GM23338 (cell line): ENCODE data around the gene SPECC1. TPM values are rescaled to one million over a fixed set of nuclear protein-coding genes. Genes with fewer than 3 reads are reported as not detected.

Source experiments
- ATAC-seq: fragments of 200-7000 bp; cut with Tn5 transposase; 3 replicates; pipeline ENCODE4 v1.9.1; 2020
- DNase-seq: peaks from one replicate; pipeline ENCODE4 v3.0.0-alpha.2; 2015; ENCODE audit warnings: low spot score
- H2AFZ ChIP-seq: fragments of 200-600 bp; sonication (generic); 2 replicates; pipeline ENCODE4 v1.8.0; 2016; ENCODE audit warnings: antibody characterized with exemption, mild to moderate bottlenecking, moderate library complexity
- H3F3A ChIP-seq: fragments of 200-600 bp; sonication (generic); replicated peaks from 2 replicates; pipeline ENCODE4 v1.8.0; 2017; ENCODE audit warnings: antibody characterized with exemption, mixed run types, low read depth
- H3K27ac ChIP-seq: fragments of 200-600 bp; sonication (generic); 2 replicates; pipeline ENCODE4 v1.6.1; 2016; ENCODE audit warnings: low read depth
- H3K27me3 ChIP-seq: fragments of 200-600 bp; sonication (generic); 2 replicates; pipeline ENCODE4 v1.8.0; 2016; ENCODE audit warnings: mild to moderate bottlenecking, mixed run types, moderate library complexity; ENCODE audit not compliant: insufficient read depth
- H3K36me3 ChIP-seq: fragments of 200-600 bp; sonication (generic); 2 replicates; pipeline ENCODE4 v1.8.0; 2016; ENCODE audit warnings: mild to moderate bottlenecking; ENCODE audit not compliant: insufficient read depth
- H3K4me1 ChIP-seq: fragments of 200-600 bp; sonication (generic); 2 replicates; pipeline ENCODE4 v1.8.0; 2016; ENCODE audit warnings: mild to moderate bottlenecking, moderate library complexity; ENCODE audit not compliant: insufficient read depth
- H3K4me2 ChIP-seq: fragments of 200-600 bp; sonication (generic); 2 replicates; pipeline ENCODE4 v1.7.1; 2017; ENCODE audit warnings: mixed run types
- H3K4me3 ChIP-seq: fragments of 200-600 bp; sonication (generic); 2 replicates; pipeline ENCODE4 v1.6.1; 2016; ENCODE audit warnings: mixed run types
- H3K79me2 ChIP-seq: fragments of 200-600 bp; sonication (generic); replicated peaks from 2 replicates; pipeline ENCODE4 v1.8.0; 2017; ENCODE audit warnings: mild to moderate bottlenecking; ENCODE audit not compliant: insufficient read depth
- H3K9me2 ChIP-seq: fragments of 200-600 bp; sonication (generic); 2 replicates; pipeline ENCODE4 v1.8.0; 2017; ENCODE audit not compliant: insufficient read depth
- H4K20me1 ChIP-seq: fragments of 200-600 bp; sonication (generic); replicated peaks from 2 replicates; pipeline ENCODE4 v1.8.0; 2017; ENCODE audit warnings: mild to moderate bottlenecking; ENCODE audit not compliant: insufficient read depth
- H3K27ac Mint-ChIP-seq: 2 replicates; pipeline ENCODE4 v1.8.0; 2020; ENCODE audit warnings: inconsistent platforms, mild to moderate bottlenecking, moderate library complexity, mixed read lengths
- H3K27me3 Mint-ChIP-seq: 3 replicates; pipeline ENCODE4 v1.8.0; 2022; ENCODE audit warnings: low read depth, mild to moderate bottlenecking, moderate library complexity, mixed read lengths, inconsistent platforms; ENCODE audit not compliant: insufficient read depth, poor library complexity
- H3K36me3 Mint-ChIP-seq: 3 replicates; pipeline ENCODE4 v1.8.0; 2021; ENCODE audit warnings: low read depth, mild to moderate bottlenecking, inconsistent platforms, moderate library complexity, mixed read lengths
- H3K4me1 Mint-ChIP-seq: 3 replicates; pipeline ENCODE4 v1.8.0; 2020; ENCODE audit warnings: mild to moderate bottlenecking, inconsistent platforms, mixed read lengths
- H3K4me3 Mint-ChIP-seq: 3 replicates; pipeline ENCODE4 v1.8.0; 2021; ENCODE audit warnings: moderate library complexity, mild to moderate bottlenecking, inconsistent platforms, mixed read lengths
- H3K9me3 Mint-ChIP-seq: 3 replicates; pipeline ENCODE4 v1.8.0; 2020; ENCODE audit warnings: moderate library complexity, mild to moderate bottlenecking, inconsistent platforms, mixed read lengths
- CREB1 ChIP-seq: fragments of 250-450 bp; sonication (Bioruptor Pico); IDR thresholded peaks from 2 replicates; pipeline ENCODE4 v1.5.0; 2020; ENCODE audit warnings: low read depth, mild to moderate bottlenecking, moderate library complexity
- EZH2 ChIP-seq: fragments of 200-600 bp; sonication (generic); IDR thresholded peaks from one replicate; pipeline ENCODE4 v1.8.0; 2017; ENCODE audit warnings: antibody characterized with exemption, mild to moderate bottlenecking, low read depth; ENCODE audit not compliant: unreplicated experiment
- EZH2phosphoT487 ChIP-seq: fragments of 200-600 bp; sonication (generic); IDR thresholded peaks from one replicate; pipeline ENCODE4 v1.8.1; 2018; ENCODE audit warnings: antibody characterized with exemption; ENCODE audit not compliant: unreplicated experiment
- JUNB ChIP-seq: IDR thresholded peaks from one replicate; pipeline ENCODE4 v1.6.1; 2016; ENCODE audit warnings: antibody characterized with exemption; ENCODE audit not compliant: unreplicated experiment
- NANOG ChIP-seq: IDR thresholded peaks from 2 replicates; pipeline ENCODE4 v1.6.1; 2016; ENCODE audit warnings: antibody characterized with exemption, borderline replicate concordance
- POLR2AphosphoS5 ChIP-seq: IDR thresholded peaks from 2 replicates; pipeline ENCODE4 v1.6.1; 2016; ENCODE audit warnings: antibody characterized with exemption, low read depth
- STAT1 ChIP-seq: IDR thresholded peaks from one replicate; pipeline ENCODE4 v1.6.1; 2016; ENCODE audit warnings: antibody characterized with exemption; ENCODE audit not compliant: unreplicated experiment
- ZNF114 ChIP-seq: fragments of 250-450 bp; sonication (Bioruptor Pico); IDR thresholded peaks from 2 replicates; pipeline ENCODE4 v1.5.0; 2020; ENCODE audit warnings: mild to moderate bottlenecking, moderate library complexity
- ZNF331 ChIP-seq: fragments of 250-450 bp; sonication (Bioruptor Pico); IDR thresholded peaks from 2 replicates; pipeline ENCODE4 v1.5.0; 2020; ENCODE audit warnings: low read depth, mild to moderate bottlenecking, moderate library complexity
- polyA plus RNA-seq: library from polyadenylated mRNA; unstranded; fragments of >200 nt; fragmentation: Nextera tagmentation; extraction: Ambion mirVana; gene quantifications from 2 replicates; pipeline ENCODE4 v1.2.1, GENCODE V29; 2016
- total RNA-seq: library from RNA; depleted of rRNA; stranded (reverse); fragments of >200 nt; shearing (Covaris generic); gene quantifications from 2 replicates; pipeline ENCODE4 v1.2.3, GENCODE V29; 2014
- TF ChIP-seq, protein P1 (sequence below): fragments of 250-450 bp; sonication (Bioruptor Pico); IDR thresholded peaks from 2 replicates; pipeline ENCODE4 v1.5.0; 2020; ENCODE audit warnings: mild to moderate bottlenecking, moderate library complexity
- TF ChIP-seq, protein P2 (sequence below), 2 experiments: fragments of 200-600 bp in 1 of 2; sonication (generic) in 1 of 2; conservative IDR thresholded peaks; 2 replicates each; pipeline versions ENCODE4 v1.5.1 to v1.6.1; 2016 to 2017; ENCODE audit warnings: antibody characterized with exemption in 2 of 2, low read depth in 2 of 2, mild to moderate bottlenecking in 2 of 2, moderate library complexity in 1 of 2
- TF ChIP-seq, protein P3 (sequence below): IDR thresholded peaks from one replicate; pipeline ENCODE4 v1.6.1; 2018; ENCODE audit warnings: antibody characterized with exemption; ENCODE audit not compliant: unreplicated experiment
- TF ChIP-seq, protein P4 (sequence below): IDR thresholded peaks from 2 replicates; pipeline ENCODE4 v1.6.1; 2016; ENCODE audit warnings: antibody characterized with exemption

SPECC1 gene
- total and polyA plus RNA-seq, 2 experiments from 2014 or later, result 42.6 to 101 TPM

DNA sequence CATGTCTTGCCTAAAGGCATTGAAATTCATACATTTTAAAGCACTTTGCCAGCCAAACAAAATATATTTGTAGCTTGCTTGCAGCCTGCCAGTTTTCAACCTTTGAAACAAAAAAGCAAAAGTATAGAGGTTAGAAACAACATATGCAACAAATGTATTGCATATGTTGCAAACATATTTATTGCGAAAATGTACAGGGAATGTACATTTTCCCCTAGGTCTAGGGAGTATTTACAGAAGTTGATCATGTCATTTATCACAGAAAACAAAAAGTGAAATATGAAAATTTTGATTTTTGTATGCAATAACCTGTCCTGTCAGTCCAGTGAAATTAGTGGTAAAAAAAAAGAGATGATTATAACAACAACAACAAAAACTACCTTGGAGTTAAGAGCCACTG lies 171.5 kb downstream of the SPECC1 start:
- Mint-ChIP-seq H3K4me3 (no peak overlapping the region), H3K36me3 (no peaks in the 10 kb centered on the region), H3K27ac (peak overlapping the region; percentile 46; the same call in 1 of the 2 replicates), H3K27me3 (peaks cover 2% of the 10 kb centered on the region), H3K9me3 (no peaks in the 10 kb centered on the region; the same call in 2 of the 3 replicates), H3K4me1 (peaks cover 58% of the 10 kb centered on the region)
- H4K20me1 ChIP-seq, result peaks cover 10% of the 10 kb centered on the region
- no peak overlapping the region for H3K27ac ChIP-seq
- H3K4me2 ChIP-seq, result no peak overlapping the region
- H3K27me3 ChIP-seq, result no peaks in the 10 kb centered on the region
- H3K9me2 ChIP-seq, result no peaks in the 10 kb centered on the region
- H3K4me1 ChIP-seq, result peaks cover 52% of the 10 kb centered on the region
- H3K4me3 ChIP-seq, result no peak overlapping the region
- ATAC-seq, result no peak
- peaks cover 100% of the 10 kb centered on the region for H3K79me2 ChIP-seq
- TF ChIP-seq, protein P1, sequence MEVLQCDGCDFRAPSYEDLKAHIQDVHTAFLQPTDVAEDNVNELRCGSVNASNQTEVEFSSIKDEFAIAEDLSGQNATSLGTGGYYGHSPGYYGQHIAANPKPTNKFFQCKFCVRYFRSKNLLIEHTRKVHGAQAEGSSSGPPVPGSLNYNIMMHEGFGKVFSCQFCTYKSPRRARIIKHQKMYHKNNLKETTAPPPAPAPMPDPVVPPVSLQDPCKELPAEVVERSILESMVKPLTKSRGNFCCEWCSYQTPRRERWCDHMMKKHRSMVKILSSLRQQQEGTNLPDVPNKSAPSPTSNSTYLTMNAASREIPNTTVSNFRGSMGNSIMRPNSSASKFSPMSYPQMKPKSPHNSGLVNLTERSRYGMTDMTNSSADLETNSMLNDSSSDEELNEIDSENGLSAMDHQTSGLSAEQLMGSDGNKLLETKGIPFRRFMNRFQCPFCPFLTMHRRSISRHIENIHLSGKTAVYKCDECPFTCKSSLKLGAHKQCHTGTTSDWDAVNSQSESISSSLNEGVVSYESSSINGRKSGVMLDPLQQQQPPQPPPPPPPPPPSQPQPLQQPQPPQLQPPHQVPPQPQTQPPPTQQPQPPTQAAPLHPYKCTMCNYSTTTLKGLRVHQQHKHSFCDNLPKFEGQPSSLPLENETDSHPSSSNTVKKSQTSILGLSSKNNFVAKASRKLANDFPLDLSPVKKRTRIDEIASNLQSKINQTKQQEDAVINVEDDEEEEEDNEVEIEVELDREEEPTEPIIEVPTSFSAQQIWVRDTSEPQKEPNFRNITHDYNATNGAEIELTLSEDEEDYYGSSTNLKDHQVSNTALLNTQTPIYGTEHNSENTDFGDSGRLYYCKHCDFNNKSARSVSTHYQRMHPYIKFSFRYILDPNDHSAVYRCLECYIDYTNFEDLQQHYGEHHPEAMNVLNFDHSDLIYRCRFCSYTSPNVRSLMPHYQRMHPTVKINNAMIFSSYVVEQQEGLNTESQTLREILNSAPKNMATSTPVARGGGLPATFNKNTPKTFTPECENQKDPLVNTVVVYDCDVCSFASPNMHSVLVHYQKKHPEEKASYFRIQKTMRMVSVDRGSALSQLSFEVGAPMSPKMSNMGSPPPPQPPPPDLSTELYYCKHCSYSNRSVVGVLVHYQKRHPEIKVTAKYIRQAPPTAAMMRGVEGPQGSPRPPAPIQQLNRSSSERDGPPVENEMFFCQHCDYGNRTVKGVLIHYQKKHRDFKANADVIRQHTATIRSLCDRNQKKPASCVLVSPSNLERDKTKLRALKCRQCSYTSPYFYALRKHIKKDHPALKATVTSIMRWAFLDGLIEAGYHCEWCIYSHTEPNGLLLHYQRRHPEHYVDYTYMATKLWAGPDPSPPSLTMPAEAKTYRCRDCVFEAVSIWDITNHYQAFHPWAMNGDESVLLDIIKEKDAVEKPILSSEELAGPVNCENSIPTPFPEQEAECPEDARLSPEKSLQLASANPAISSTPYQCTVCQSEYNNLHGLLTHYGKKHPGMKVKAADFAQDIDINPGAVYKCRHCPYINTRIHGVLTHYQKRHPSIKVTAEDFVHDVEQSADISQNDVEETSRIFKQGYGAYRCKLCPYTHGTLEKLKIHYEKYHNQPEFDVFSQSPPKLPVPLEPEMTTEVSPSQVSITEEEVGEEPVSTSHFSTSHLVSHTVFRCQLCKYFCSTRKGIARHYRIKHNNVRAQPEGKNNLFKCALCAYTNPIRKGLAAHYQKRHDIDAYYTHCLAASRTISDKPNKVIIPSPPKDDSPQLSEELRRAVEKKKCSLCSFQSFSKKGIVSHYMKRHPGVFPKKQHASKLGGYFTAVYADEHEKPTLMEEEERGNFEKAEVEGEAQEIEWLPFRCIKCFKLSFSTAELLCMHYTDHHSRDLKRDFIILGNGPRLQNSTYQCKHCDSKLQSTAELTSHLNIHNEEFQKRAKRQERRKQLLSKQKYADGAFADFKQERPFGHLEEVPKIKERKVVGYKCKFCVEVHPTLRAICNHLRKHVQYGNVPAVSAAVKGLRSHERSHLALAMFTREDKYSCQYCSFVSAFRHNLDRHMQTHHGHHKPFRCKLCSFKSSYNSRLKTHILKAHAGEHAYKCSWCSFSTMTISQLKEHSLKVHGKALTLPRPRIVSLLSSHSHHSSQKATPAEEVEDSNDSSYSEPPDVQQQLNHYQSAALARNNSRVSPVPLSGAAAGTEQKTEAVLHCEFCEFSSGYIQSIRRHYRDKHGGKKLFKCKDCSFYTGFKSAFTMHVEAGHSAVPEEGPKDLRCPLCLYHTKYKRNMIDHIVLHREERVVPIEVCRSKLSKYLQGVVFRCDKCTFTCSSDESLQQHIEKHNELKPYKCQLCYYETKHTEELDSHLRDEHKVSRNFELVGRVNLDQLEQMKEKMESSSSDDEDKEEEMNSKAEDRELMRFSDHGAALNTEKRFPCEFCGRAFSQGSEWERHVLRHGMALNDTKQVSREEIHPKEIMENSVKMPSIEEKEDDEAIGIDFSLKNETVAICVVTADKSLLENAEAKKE (CRISPR knock-in tag), result no peak
- TF ChIP-seq STAT1 (no peak), ZNF114 (CRISPR knock-in tag) (no peak), CREB1 (CRISPR knock-in tag) (no peak), EZH2 (no peak), JUNB (no peak), NANOG (no peak), POLR2AphosphoS5 (no peak), EZH2phosphoT487 (no peak), ZNF331 (no peak)
- TF ChIP-seq, protein P2, sequence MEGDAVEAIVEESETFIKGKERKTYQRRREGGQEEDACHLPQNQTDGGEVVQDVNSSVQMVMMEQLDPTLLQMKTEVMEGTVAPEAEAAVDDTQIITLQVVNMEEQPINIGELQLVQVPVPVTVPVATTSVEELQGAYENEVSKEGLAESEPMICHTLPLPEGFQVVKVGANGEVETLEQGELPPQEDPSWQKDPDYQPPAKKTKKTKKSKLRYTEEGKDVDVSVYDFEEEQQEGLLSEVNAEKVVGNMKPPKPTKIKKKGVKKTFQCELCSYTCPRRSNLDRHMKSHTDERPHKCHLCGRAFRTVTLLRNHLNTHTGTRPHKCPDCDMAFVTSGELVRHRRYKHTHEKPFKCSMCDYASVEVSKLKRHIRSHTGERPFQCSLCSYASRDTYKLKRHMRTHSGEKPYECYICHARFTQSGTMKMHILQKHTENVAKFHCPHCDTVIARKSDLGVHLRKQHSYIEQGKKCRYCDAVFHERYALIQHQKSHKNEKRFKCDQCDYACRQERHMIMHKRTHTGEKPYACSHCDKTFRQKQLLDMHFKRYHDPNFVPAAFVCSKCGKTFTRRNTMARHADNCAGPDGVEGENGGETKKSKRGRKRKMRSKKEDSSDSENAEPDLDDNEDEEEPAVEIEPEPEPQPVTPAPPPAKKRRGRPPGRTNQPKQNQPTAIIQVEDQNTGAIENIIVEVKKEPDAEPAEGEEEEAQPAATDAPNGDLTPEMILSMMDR (conservative IDR thresholded peaks at IDR 0.05; ENCODE audit: low read depth in 2 of 2), result no peak
- TF ChIP-seq, protein P3, sequence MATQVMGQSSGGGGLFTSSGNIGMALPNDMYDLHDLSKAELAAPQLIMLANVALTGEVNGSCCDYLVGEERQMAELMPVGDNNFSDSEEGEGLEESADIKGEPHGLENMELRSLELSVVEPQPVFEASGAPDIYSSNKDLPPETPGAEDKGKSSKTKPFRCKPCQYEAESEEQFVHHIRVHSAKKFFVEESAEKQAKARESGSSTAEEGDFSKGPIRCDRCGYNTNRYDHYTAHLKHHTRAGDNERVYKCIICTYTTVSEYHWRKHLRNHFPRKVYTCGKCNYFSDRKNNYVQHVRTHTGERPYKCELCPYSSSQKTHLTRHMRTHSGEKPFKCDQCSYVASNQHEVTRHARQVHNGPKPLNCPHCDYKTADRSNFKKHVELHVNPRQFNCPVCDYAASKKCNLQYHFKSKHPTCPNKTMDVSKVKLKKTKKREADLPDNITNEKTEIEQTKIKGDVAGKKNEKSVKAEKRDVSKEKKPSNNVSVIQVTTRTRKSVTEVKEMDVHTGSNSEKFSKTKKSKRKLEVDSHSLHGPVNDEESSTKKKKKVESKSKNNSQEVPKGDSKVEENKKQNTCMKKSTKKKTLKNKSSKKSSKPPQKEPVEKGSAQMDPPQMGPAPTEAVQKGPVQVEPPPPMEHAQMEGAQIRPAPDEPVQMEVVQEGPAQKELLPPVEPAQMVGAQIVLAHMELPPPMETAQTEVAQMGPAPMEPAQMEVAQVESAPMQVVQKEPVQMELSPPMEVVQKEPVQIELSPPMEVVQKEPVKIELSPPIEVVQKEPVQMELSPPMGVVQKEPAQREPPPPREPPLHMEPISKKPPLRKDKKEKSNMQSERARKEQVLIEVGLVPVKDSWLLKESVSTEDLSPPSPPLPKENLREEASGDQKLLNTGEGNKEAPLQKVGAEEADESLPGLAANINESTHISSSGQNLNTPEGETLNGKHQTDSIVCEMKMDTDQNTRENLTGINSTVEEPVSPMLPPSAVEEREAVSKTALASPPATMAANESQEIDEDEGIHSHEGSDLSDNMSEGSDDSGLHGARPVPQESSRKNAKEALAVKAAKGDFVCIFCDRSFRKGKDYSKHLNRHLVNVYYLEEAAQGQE, result no peak
- TF ChIP-seq, protein P4, sequence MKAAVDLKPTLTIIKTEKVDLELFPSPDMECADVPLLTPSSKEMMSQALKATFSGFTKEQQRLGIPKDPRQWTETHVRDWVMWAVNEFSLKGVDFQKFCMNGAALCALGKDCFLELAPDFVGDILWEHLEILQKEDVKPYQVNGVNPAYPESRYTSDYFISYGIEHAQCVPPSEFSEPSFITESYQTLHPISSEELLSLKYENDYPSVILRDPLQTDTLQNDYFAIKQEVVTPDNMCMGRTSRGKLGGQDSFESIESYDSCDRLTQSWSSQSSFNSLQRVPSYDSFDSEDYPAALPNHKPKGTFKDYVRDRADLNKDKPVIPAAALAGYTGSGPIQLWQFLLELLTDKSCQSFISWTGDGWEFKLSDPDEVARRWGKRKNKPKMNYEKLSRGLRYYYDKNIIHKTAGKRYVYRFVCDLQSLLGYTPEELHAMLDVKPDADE, result no peak
- no peak overlapping the region for H2AFZ ChIP-seq
- no peaks in the 10 kb centered on the region for H3F3A ChIP-seq
- no peaks in the 10 kb centered on the region for H3K36me3 ChIP-seq
- DNase-seq, result no peak
